Gastroesophageal sphincter (tissue), 4 donors: ENCODE data around the gene OXCT1. TPM values are rescaled to one million over a fixed set of nuclear protein-coding genes. Genes with fewer than 3 reads are reported as not detected.

Source experiments
- ATAC-seq: fragments of 150-250 bp; one replicate; pipeline ENCODE4 v1.9.1; 2016; ENCODE audit warnings: mild to moderate bottlenecking, moderate library complexity
- H3K27ac ChIP-seq, 4 donors: fragments of 200-600 bp; sonication (generic) in 3 of 4; 1 replicate in 3 of 4; 2 replicates in 1 of 4; pipeline ENCODE4 v1.5.1; 2016 to 2019
- H3K27me3 ChIP-seq: fragments of 200-600 bp; sonication (generic); one replicate; pipeline ENCODE4 v1.5.1; 2019
- H3K36me3 ChIP-seq, 2 donors: fragments of 200-600 bp; sonication (generic); one replicate each; pipeline ENCODE4 v1.5.1; 2019; ENCODE audit warnings: control low read depth in 1 of 2
- H3K4me1 ChIP-seq, 3 donors: fragments of 200-600 bp; sonication (generic); 1 replicate in 2 of 3; 2 replicates in 1 of 3; pipeline ENCODE4 v1.5.1; 2016 to 2019; ENCODE audit warnings: control low read depth in 2 of 3
- H3K4me3 ChIP-seq, 2 donors: fragments of 200-600 bp; sonication (generic); one replicate each; pipeline ENCODE4 v1.5.1; 2019; ENCODE audit warnings: mild to moderate bottlenecking in 1 of 2, moderate library complexity in 1 of 2
- H3K9me3 ChIP-seq, 3 donors: fragments of 200-600 bp; sonication (generic); one replicate each; pipeline ENCODE4 v1.5.1; 2017 to 2019; ENCODE audit warnings: control low read depth in 2 of 3
- CTCF ChIP-seq, 4 experiments: fragments of 200-600 bp in 2 of 4; fragments of 450-650 bp in 2 of 4; sonication (generic) in 1 of 4; IDR thresholded peaks; one replicate each; pipeline ENCODE4 v1.5.1; 2017 to 2019; ENCODE audit warnings: antibody characterized with exemption in 4 of 4, mild to moderate bottlenecking in 2 of 4, moderate library complexity in 2 of 4
- EP300 ChIP-seq: sonication (generic); formaldehyde crosslinking; IDR thresholded peaks from one replicate; pipeline ENCODE4 v1.6.1; 2017; ENCODE audit warnings: antibody characterized with exemption, mild to moderate bottlenecking
- POLR2A ChIP-seq, 2 donors: fragments of 450-650 bp; IDR thresholded peaks; one replicate each; pipeline ENCODE4 v1.6.1; 2017; ENCODE audit warnings: antibody characterized with exemption in 2 of 2, mild to moderate bottlenecking in 2 of 2, moderate library complexity in 1 of 2
- POLR2AphosphoS5 ChIP-seq: sonication (generic); formaldehyde crosslinking; IDR thresholded peaks from one replicate; pipeline ENCODE4 v1.6.1; 2017; ENCODE audit warnings: antibody characterized with exemption
- WGBS, 2 donors: methylation state at CpG; one replicate each; pipeline ENCODE4 v1.1.5; 2018; ENCODE audit warnings: low coverage in 1 of 2; 5-methylcytosine and 5-hydroxymethylcytosine counted together
- total RNA-seq, 4 donors: library from RNA; depleted of rRNA; stranded (reverse); fragments of >200 nt; gene quantifications; one replicate each; pipeline ENCODE4 v1.1.0, GENCODE V29; 2016

The OXCT1 gene
- total RNA-seq, 4 donors from 2014 or later, result 38.5 to 63.5 (median 42.1) TPM

DNA sequence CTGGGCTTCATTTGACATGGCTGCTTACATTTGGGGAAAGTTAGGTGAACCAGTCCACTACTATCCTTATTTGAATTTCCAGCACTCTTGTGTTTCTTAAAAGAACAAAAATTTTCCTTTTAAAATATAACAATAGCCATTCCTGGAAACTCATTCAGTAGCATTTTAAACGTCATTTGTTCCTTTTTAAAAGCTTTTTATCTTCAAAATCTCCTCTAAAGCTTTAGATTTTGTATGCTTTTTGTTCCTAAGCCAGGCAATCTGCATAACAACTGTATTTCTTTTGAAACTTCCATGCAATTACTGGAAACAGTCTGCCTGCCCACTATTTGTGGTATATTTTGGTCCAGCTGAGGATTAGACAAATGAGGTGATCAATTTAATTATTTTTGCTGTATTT lies 187.6 kb downstream of the OXCT1 start:
- Histone ChIP-seq H3K9me3 (peaks cover 0 to 9% (median 0%) of the 10 kb centered on the region in 3 donors), H3K4me1 (no peaks in the 10 kb centered on the region), H3K27ac (no peak overlapping the region), H3K4me3 (no peak overlapping the region), H3K36me3 (no peaks in the 10 kb centered on the region), H3K27me3 (no peaks in the 10 kb centered on the region)
- no peak for ATAC-seq
- 33 to 61% methylated on average over 1 of the region's 1 CpG for WGBS, 2 donors
- TF ChIP-seq EP300 (no peak), POLR2A (IDR thresholded peaks at IDR 0.05) (no peak)

DNA sequence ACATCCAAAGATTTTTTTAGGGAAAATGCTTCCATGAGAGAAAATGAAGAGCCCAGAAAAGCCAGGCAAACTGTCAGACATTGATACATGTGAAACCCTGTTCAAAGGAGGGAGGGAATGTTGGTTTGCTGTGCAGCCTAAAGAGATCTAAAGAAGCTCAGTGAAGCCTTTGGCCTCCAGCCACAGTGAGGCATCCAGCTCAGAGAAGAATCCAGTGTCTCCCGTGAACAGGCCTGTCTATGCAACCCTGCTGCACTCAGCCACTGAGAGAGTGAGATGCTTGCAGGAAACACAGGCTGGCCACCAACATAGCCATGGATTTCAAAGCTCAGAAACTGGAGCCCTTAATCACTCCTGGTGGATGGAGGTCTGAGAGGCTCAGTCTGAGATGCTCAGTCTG lies 188.4 kb downstream of the OXCT1 start:
- H3K27me3 ChIP-seq, result no peaks in the 10 kb centered on the region
- H3K36me3 ChIP-seq, result no peaks in the 10 kb centered on the region
- no peak overlapping the region for H3K4me3 ChIP-seq
- no peak overlapping the region for H3K27ac ChIP-seq
- TF ChIP-seq CTCF (IDR thresholded peaks at IDR 0.05) (no peak), EP300 (no peak), POLR2A (IDR thresholded peaks at IDR 0.05) (no peak), POLR2AphosphoS5 (no peak)
- WGBS, 2 donors, result 40 to 67% methylated on average over 1 of the region's 1 CpG
- ATAC-seq, result no peak
- no peaks in the 10 kb centered on the region for H3K4me1 ChIP-seq
- H3K9me3 ChIP-seq, result peaks cover 0 to 9% (median 0%) of the 10 kb centered on the region in 3 donors

Other genes starting within 250 kb of the OXCT1 start
- 10 to 100 TPM; 21.7 to 26.3 (median 24.1) TPM for gene RIMOC1, start 33.9 kb upstream of the OXCT1 start, total RNA-seq
- gene FBXO4, start 54.9 kb upstream of the OXCT1 start, total RNA-seq, result 1 to 10 TPM; 6.3 to 9.6 (median 7.9) TPM